ENCODE results near the gene PHYHD1. TPM values are rescaled to one million over a fixed set of nuclear protein-coding genes. Genes with fewer than 3 reads are reported as not detected.
A peak's percentile ranks its signal among the peaks of the same experiment; 100 is the strongest.
"Not testable (repeated sequence)": the region's sequence is repeated elsewhere in the genome, so short reads cannot be mapped to it uniquely, and the experiment has no call there.

PHYHD1 gene
- polyA plus RNA-seq, 12 donors, result 30.7 to 50.2 (median 39.8) TPM; not detected in 1

DNA sequence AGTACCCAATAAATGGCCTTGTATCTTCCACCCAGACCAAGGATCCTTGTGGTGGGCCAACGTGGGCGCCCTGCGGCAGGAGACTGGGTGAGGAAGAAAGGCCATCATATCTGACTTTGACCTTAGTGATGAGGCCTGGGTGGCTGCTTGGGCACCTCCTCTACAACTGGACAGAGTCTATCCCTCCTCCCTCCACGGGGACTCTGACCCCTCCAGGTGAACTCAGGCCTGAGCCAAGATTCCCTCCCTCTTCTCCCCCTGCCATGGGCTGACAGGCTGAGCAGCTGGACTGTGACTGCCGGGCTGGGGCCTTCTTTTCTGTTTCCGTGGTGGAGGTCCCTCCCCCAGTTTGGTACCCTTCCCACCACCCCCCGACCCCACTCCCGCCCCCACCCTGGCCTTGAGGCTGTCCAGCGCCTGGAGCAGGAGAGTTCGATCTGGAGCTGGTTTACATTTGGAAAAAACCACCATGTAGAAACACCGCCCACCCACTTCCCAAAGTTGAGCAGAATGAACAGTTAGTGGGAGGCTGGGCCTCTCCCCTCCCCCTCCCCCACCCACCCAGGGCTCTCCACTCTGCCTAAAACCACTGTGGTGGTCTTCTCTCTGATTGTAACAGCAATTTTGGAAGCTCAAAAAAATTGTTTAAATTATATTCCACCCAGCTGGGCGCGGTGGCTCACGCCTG, 1.2 kb upstream of the PHYHD1 start:
- DNase-seq, result no peak

DNA sequence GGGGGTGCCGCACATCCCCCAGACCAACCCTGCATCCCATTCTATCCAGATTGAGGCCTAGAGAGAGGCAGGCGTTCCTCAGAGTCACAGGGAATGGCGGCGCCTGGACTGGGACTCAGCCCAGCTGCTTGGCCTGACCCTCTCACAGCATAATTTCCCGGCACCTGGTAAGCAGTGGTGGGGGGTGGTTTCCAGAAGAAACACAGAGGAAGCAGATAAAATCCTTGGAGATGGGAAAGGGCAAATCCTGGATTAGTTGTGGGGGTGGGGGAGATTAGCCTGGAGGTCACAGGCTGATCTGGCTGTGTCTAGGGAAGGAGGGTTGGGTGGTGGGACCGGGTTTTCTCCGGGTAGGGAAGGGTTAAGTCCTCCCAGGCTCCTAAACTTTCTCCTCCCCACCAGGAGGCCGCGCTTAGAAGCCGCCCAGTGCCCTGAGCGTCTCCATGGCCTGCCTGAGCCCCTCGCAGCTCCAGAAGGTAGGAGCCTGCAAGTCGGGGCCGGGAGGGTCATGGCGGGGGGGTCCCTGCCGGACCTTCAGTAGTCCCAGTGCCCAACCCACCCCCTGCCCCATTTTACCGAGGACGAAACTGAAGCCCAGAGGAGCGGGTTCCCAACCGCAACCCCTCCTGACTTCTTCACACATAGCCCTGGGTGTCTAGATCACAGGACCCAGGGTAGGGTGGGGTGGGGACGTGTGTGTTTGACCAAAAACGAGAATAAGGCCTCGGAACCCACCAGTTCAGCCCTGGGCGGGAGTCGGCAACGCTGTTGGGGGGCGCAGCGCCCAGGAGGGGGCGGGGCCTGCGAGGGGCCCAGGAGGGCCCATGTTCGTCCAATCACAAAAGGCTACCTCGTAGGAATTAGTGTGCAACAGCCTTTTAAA, 1.3 kb downstream of the PHYHD1 start:
- peak; percentile 75 for DNase-seq

GRCh38 chr9:128923493-128923883, 2.7 kb downstream of the PHYHD1 start:
- no peak for DNase-seq

GRCh38 chr9:128927731-128928411, 7.1 kb downstream of the PHYHD1 start:
- no peak for DNase-seq

DNA sequence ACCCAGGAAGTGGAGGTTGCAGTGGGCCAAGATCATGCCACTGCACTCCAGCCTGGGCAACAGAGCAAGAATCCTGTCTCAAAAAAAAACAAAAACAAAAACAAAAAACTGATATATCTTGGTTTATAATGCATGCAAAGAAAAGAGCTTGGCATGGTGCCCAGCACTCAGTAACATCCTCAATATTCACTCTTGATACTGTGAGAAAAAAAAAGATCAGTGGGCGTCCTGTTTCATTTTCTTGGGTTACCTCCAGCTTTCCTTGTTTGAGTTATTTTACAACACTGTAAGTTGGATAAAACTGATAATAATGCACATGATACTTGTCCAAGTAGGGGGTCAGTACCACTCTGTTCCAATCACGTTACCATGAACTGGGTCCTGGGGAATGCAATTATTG, 7.8 kb downstream of the PHYHD1 start:
- no peak for DNase-seq

- DNase-seq, result no peak
Observed at GRCh38 chr9:128929560-128929959, 8.8 kb downstream of the PHYHD1 start.

DNA sequence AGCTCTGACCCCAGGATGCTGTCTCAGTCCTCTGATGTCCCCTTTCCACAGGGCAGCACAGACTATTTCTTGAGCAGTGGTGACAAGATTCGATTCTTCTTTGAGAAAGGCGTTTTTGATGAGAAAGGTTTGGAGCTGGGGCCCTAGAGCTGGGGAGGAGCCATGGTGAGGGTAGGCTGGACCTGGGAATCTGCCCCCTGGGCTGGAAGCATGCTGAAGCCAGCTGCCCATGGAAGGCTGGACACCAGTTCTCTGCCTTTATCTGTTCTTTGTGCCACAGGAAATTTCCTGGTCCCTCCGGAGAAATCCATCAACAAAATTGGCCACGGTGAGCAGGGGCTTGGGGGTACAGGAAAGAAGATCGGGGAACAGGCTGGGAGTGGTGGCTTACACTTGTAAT, 12.9 kb downstream of the PHYHD1 start:
- DNase-seq, result no peak

- DNase-seq, result no peak
Observed at GRCh38 chr9:128936171-128936865, 15.5 kb downstream of the PHYHD1 start.

DNA sequence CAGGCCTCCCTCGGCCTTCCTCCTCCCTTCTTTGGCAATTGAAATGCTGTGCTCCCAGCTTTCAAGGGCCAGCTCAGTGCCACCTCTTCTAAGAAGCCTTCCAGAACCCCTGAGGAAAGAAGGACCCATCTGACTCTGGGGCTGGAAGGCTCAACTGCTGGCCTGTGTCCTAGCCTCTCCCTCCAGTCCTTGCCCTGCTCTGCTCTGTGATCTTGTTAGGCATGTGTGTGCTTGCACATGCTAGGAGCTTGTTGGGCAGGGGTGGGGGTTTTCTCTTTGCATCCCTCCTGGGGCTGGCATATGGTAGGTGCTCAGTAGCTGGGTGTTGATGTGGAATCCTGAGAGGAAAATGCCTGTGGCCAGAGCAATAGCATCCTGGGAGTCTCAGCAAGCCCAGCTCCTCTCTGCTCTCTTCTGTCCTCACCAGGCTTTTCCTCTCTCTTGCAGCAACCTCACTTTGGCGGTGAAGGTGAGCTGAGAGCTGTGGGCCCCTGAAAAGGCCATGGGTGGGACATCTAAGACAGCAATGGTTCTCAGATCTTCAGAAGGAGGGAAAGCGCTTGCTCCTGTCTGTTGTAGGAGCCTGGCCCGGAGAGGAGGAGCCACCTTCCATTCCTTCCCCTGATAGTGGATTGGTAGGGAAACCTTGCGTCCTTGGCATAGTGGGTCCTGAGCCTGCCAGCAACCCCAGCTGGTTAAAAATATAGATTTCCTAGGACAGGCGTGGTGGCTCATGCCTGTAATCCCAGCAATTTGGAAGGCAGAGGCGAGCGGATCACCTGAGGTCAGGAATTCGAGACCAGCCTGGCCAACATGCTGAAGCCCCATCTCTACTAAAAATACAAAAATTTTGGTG, 16.8 kb downstream of the PHYHD1 start:
- no peak for DNase-seq

DNA sequence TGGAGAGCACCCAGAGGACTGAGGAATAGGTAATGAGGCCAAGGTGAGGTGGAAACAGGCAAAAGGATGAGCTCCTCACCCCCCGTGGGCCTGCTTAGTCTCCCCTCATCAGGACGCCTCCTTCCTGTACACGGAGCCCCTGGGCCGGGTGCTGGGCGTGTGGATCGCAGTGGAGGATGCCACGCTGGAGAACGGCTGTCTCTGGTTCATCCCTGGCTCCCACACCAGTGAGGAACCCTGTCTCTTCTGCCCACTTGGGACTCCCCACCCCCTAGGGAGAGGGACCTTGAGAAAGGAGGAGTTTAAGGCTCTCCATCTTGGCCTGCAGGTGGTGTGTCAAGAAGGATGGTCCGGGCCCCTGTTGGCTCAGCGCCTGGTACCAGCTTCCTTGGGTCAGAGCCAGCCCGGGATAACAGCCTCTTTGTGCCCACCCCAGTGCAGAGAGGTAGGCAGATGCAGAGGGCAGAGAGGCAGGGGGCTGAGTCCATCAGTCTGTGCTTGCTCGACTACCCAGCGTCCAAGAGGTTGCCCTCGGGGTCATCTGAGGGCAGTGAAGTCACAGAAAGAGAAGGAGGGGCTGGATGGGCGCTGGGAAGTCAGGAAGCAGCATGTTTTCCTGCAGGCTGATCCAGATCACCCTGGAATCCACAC, 19.6 kb downstream of the PHYHD1 start:
- no peak for DNase-seq

DNA sequence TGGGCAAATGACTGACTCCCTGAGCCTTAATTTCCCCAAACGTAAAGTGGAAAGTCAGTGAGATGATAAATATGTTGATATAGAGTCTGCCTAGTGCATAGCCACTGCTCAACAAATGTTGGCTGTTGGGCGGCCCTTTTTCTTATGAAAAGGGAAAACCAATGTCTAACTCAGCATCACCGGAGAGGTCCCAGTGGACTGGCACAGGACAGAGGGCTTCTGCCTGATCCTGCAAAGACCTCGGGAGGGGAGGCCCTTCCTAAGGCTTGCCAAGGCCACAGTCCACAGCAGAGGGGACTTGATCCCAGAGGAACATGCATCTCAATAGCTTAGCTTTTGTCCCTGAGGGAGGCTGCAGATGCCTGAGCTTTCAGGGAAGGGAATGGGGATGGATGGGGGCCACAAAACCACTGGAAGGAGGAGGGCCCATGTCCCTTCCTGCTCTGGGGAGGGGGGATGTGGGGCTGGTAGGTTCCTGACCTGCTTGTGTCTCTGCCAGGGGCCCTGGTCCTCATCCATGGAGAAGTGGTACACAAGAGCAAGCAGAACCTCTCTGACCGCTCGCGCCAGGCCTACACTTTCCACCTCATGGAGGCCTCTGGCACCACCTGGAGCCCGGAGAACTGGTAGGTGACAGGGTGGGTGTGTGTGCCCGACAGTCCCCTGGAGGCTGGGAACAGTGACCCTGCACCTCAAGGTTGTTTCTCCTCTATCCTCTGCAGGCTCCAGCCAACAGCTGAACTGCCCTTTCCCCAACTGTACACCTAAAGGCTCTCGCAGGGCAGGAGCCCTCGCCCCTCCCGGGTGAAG, 20.4 kb downstream of the PHYHD1 start:
- DNase-seq, result no peak

DNA sequence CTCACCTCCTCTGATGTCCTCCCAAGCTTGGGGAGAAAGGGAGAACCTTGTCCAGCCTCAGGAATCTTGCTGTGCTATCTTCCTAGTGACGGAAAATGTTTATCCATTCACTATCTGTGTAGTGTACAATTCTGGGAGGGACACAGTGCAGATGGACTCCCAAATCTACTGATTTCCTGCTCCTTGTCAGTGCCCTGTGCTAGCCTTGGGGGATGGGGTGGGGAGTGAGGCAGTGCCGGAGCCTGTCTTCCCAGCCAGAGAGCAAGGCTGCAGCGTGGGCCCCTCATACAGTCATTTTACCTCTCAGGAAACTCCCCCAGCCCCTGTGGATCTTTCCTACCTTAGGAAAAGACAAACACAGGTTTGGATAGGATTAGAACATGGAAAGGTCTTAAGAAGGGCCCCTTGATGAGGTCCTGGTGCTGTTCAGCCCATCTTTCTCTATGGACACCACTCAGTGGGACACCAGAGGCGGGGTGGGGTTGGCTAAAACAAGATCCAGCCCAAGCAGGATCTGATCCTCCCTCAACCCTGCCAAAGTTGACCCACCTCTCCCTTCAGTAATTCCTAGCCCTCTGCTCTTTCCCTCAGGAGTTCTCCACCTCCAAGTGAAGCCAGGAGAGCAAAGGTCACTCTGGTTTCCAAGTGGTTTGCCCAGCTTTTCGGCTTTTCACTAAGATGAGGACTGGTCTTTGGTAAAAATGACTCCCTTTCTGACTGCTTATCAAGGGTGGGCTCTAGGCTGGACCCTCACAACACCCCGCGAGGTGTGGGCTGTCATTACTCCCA, 23.2 kb downstream of the PHYHD1 start:
- no peak for DNase-seq

GRCh38 chr9:128944966-128945365, 24.2 kb downstream of the PHYHD1 start:
- not testable (repeated sequence) for DNase-seq

DNA sequence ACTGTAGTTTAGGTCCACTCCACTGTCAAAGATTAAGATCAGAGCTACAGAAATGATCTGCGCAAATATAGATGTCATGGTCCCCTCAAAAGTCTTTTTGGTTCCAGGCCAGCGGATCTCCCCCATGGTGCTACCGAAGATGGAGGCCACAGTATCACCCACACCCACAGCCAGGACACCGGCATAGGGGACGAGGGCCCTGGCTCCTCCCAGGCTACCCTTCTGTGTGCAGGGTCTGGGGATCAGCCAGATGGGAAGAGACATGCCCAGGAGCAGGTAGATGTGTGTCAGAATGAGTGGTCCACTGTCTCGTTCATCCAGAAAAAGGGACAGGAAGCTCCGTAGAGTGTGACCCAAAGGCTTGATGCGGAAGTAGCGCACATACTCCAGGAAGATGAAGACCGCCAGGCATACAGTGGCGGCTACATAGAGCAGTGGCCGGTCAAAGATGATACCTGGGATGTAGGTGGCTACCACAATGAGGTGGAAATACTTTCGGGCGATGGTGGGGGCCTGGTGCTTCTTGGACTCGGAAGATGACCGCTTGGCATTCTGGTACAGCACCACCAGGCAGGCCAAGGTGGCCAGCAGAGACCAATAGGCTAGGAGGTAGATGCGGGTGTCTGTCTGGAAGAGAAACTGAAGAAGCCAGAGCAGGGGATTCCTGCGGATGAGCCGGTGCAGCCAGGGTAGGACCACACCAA, 25.2 kb downstream of the PHYHD1 start:
- no peak for DNase-seq

DNA sequence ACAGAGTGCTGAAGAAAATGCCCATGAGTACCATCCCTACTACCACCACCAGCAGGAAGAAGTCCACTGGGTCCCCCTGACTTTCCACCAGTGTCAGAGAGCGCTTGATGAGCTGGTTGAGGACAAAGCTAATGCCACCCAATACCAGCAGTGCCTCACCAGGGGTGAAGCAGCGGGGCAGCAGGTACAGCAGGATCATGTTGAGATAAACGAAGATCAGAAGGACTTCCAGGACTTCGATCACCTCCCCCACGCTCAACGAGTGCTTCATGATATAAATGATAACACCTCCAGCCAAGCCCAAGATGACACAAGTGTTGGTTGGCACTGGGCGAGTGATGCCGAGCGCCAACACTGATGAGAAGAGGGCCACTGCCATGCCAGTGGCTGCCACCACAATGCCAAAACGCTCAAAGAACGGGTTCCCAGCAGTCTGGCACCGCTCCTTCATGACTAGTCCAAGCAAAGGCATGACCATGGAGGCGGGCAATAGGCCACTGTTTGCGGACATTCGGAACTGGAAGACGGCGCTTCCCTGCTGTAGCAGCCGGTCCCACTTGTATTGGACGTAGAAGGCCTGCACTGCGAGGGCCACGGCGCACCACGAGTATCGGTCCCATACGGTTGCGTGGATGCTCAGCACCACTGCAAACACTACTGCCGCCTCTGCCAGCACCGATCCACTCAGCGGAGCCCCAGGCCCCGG, 25.9 kb downstream of the PHYHD1 start:
- no peak for DNase-seq

DNA sequence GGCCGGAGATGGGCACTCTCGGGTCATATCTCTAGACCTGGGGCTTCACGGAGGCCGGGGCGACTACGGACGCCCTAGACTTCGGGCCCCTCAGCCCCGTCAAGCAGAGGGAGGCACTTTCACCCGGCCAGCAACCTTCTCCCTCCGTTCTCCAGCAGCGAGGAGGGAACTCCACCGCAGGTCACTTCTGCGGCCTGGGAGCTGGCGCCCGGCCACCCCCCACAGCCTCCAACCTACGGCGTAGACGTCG, 26.4 kb downstream of the PHYHD1 start:
- DNase-seq, result no peak

- peak; percentile 97 for DNase-seq
Observed at GRCh38 chr9:128947527-128948301, 26.9 kb downstream of the PHYHD1 start, which contains the start of the genes DOLK and NUP188. Gene DOLK, minus strand, starts transcription at chr9:128947603. Its CDS starts 300 bp downstream, at chr9:128947303. Gene NUP188, plus strand, starts transcription at chr9:128947699. Its CDS starts 21 bp downstream, at chr9:128947720.
